ENCODE results near the gene BOD1L1.

BOD1L1 gene

GRCh38 chr4:13642170-13642950 lies 14.8 kb upstream of the BOD1L1 start:
- TF ChIP-seq, protein P1, sequence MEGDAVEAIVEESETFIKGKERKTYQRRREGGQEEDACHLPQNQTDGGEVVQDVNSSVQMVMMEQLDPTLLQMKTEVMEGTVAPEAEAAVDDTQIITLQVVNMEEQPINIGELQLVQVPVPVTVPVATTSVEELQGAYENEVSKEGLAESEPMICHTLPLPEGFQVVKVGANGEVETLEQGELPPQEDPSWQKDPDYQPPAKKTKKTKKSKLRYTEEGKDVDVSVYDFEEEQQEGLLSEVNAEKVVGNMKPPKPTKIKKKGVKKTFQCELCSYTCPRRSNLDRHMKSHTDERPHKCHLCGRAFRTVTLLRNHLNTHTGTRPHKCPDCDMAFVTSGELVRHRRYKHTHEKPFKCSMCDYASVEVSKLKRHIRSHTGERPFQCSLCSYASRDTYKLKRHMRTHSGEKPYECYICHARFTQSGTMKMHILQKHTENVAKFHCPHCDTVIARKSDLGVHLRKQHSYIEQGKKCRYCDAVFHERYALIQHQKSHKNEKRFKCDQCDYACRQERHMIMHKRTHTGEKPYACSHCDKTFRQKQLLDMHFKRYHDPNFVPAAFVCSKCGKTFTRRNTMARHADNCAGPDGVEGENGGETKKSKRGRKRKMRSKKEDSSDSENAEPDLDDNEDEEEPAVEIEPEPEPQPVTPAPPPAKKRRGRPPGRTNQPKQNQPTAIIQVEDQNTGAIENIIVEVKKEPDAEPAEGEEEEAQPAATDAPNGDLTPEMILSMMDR (IDR thresholded peaks at IDR 0.05; ENCODE audit: extremely low read depth, insufficient read depth, missing control alignments): no peak
- no peak for DNase-seq (ENCODE audit: low spot score)
- in situ Hi-C loops (cut with MboI; ENCODE audit: low pct_unique_long_range_greater_than_20kb, low sequenced_read_pairs, unreplicated experiment): no loop called here

GRCh38 chr4:13641084-13641483 lies 13.6 kb upstream of the BOD1L1 start:
- TF ChIP-seq, protein P1 (IDR thresholded peaks at IDR 0.05; ENCODE audit: extremely low read depth, insufficient read depth, missing control alignments): no peak
- in situ Hi-C loops (cut with MboI; ENCODE audit: low pct_unique_long_range_greater_than_20kb, low sequenced_read_pairs, unreplicated experiment): no loop called here
- no peak for DNase-seq (ENCODE audit: low spot score)

DNA sequence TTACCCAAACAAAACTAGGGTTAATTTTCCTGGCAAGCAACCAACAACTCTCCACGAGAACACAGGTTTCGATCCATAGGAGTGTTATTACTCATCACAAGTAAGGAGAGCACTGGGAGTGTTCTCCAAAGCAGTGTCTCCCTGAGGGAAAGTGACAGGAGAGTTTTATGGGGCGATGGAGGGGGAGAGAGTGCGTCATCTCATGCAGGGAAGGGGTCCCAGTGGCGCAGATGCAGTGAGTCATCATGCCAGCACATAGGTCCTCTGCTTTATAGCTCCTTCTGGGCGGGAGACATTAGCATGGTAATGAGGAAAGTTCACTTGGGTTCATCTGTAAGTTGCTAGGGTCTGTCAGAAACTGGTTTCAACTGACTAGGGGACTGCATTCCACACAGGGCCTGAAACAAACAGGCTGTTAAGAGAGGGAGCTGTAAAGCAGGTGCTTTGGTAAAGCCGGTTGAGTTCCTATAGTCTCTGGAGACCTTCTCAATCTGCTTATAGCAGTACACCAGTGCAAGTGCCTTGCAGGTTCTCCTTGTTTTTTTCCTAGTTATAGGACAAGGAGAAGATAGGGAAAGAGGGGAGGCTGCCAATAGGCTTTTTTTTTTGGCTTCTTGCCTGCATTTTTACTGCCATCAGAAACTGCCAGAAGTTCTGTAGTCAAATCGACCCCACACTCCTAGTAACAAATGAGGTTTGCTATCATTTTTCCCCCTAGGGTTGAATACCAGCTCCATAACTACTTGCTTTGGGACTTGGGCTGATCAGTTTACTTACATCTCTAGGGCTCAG lies 12.8 kb upstream of the BOD1L1 start:
- in situ Hi-C loops (cut with MboI; ENCODE audit: low pct_unique_long_range_greater_than_20kb, low sequenced_read_pairs, unreplicated experiment): no loop called here
- TF ChIP-seq, protein P1 (IDR thresholded peaks at IDR 0.05; ENCODE audit: extremely low read depth, insufficient read depth, missing control alignments): no peak
- no peak for DNase-seq (ENCODE audit: low spot score)

GRCh38 chr4:13635286-13635799 lies 7.8 kb upstream of the BOD1L1 start:
- in situ Hi-C loops (cut with MboI; ENCODE audit: low pct_unique_long_range_greater_than_20kb, low sequenced_read_pairs, unreplicated experiment): no loop called here
- TF ChIP-seq, protein P1 (IDR thresholded peaks at IDR 0.05; ENCODE audit: extremely low read depth, insufficient read depth, missing control alignments): no peak
- DNase-seq (ENCODE audit: low spot score): no peak

- in situ Hi-C loops (cut with MboI; ENCODE audit: low pct_unique_long_range_greater_than_20kb, low sequenced_read_pairs, unreplicated experiment): no loop called here
- no peak for DNase-seq (ENCODE audit: low spot score)
- TF ChIP-seq, protein P1 (IDR thresholded peaks at IDR 0.05; ENCODE audit: extremely low read depth, insufficient read depth, missing control alignments): no peak
Observed at GRCh38 chr4:13633671-13634070, 6.1 kb upstream of the BOD1L1 start.

GRCh38 chr4:13627178-13627605 lies 333 bp downstream of the BOD1L1 start:
- TF ChIP-seq, protein P1 (IDR thresholded peaks at IDR 0.05; ENCODE audit: extremely low read depth, insufficient read depth, missing control alignments): no peak
- in situ Hi-C loops (cut with MboI; ENCODE audit: low pct_unique_long_range_greater_than_20kb, low sequenced_read_pairs, unreplicated experiment): no loop called here
- DNase-seq (ENCODE audit: low spot score): no peak

All from GM13977 (cell line).